HEK293T (cell line): Measurements from ENCODE around the gene DENND2A.

Experiments
- CTCF ChIA-PET: fragments of 350-600 bp; formaldehyde crosslinking; extraction: SDS; loops from one replicate; lab custom pipeline; 2021; ENCODE audit warnings: antibody characterized with exemption, inconsistent platforms; lab: Yijun Ruan, JAX
- POLR2A ChIA-PET: fragments of 350-600 bp; formaldehyde crosslinking; extraction: SDS; loops from one replicate; lab custom pipeline; 2020; ENCODE audit warnings: antibody characterized with exemption, inconsistent platforms; lab: Yijun Ruan, JAX
- DNase-seq: peaks from one replicate; pipeline ENCODE4 v3.0.0; 2012; ENCODE audit warnings: mixed read lengths; ENCODE audit errors: extremely low spot score
- ARNT ChIP-seq: fragments of 450-650 bp; IDR thresholded peaks from 2 replicates; pipeline ENCODE4 v1.6.1; 2017; ENCODE audit warnings: mild to moderate bottlenecking
- BHLHE40 ChIP-seq: fragments of 450-650 bp; IDR thresholded peaks from 2 replicates; pipeline ENCODE4 v1.6.1; 2016; ENCODE audit warnings: mild to moderate bottlenecking, moderate library complexity, borderline replicate concordance
- CTBP1 ChIP-seq: fragments of 450-650 bp; IDR thresholded peaks from 2 replicates; pipeline ENCODE4 v1.6.1; 2016; ENCODE audit warnings: borderline replicate concordance
- ELF4 ChIP-seq: fragments of 450-650 bp; IDR thresholded peaks from 2 replicates; pipeline ENCODE4 v1.6.1; 2017; ENCODE audit warnings: antibody characterized with exemption
- FOXA1 ChIP-seq: fragments of 450-650 bp; IDR thresholded peaks from 2 replicates; pipeline ENCODE4 v1.6.1; 2016; ENCODE audit warnings: mild to moderate bottlenecking
- FOXK2 ChIP-seq: fragments of 450-650 bp; IDR thresholded peaks from 2 replicates; pipeline ENCODE4 v1.6.1; 2016; ENCODE audit warnings: mild to moderate bottlenecking
- FOXM1 ChIP-seq: fragments of 450-650 bp; IDR thresholded peaks from 2 replicates; pipeline ENCODE4 v1.6.1; 2017; ENCODE audit warnings: mild to moderate bottlenecking, borderline replicate concordance
- HDGF ChIP-seq: fragments of 450-650 bp; IDR thresholded peaks from 2 replicates; pipeline ENCODE4 v1.6.1; 2017; ENCODE audit warnings: antibody characterized with exemption, borderline replicate concordance
- L3MBTL2 ChIP-seq: fragments of 450-650 bp; conservative IDR thresholded peaks from 2 replicates; pipeline ENCODE4 v1.6.1; 2016; ENCODE audit warnings: mild to moderate bottlenecking
- LEF1 ChIP-seq: fragments of 450-650 bp; IDR thresholded peaks from 2 replicates; pipeline ENCODE4 v1.6.1; 2017; ENCODE audit warnings: mild to moderate bottlenecking, borderline replicate concordance
- NFRKB ChIP-seq: fragments of 450-650 bp; IDR thresholded peaks from 2 replicates; pipeline ENCODE4 v1.6.1; 2016; ENCODE audit warnings: mild to moderate bottlenecking, moderate library complexity
- SP1 ChIP-seq: fragments of 450-650 bp; IDR thresholded peaks from 2 replicates; pipeline ENCODE4 v1.6.1; 2017
- SUZ12 ChIP-seq: fragments of 450-650 bp; IDR thresholded peaks from 2 replicates; pipeline ENCODE4 v1.6.1; 2016; ENCODE audit warnings: mild to moderate bottlenecking
- TARDBP ChIP-seq: fragments of 450-650 bp; IDR thresholded peaks from 2 replicates; pipeline ENCODE4 v1.6.1; 2016
- ZNF384 ChIP-seq: fragments of 450-650 bp; IDR thresholded peaks from 2 replicates; pipeline ENCODE4 v1.6.1; 2016
- TF ChIP-seq, protein P1 (sequence below): fragments of 450-650 bp; IDR thresholded peaks from 2 replicates; pipeline ENCODE4 v1.6.1; 2016

Gene DENND2A

DNA sequence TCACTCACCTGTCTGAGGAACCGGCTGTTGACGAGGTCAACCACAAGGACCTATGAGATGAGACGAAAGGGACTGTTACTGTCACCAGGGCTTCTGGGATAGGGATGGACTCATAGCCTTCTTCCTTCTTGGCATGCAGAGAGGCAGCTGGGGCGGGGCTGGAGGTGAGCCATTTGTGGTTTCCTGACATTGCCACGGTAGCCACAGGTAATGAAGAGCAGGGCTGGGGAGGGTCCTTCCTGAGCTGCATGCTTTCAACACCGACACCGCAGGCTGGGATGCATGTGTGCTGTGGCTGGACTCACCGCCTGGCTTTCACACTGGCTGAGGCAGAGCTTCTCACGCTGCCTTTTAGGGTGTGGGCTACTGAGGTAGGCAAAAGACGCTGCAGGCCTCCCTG is 114.9 kb downstream of the DENND2A start:
- ChIA-PET CTCF (interaction anchor here (1.1 to 1.6 kb wide), 2 partner anchors 41 to 122 kb away, joined by 3 to 5 read pairs; no protein-coding TSS in a partner anchor), POLR2A (no interaction called here)
- DNase-seq: peak; percentile 5
- TF ChIP-seq ARNT (no peak), ELF4 (no peak), TARDBP (no peak), NFRKB (no peak), SP1 (no peak), ZNF384 (no peak), FOXK2 (no peak), CTBP1 (no peak), LEF1 (no peak), L3MBTL2 (no peak), SUZ12 (no peak), BHLHE40 (no peak), HDGF (no peak), FOXA1 (no peak), FOXM1 (no peak)
- TF ChIP-seq, protein P1, sequence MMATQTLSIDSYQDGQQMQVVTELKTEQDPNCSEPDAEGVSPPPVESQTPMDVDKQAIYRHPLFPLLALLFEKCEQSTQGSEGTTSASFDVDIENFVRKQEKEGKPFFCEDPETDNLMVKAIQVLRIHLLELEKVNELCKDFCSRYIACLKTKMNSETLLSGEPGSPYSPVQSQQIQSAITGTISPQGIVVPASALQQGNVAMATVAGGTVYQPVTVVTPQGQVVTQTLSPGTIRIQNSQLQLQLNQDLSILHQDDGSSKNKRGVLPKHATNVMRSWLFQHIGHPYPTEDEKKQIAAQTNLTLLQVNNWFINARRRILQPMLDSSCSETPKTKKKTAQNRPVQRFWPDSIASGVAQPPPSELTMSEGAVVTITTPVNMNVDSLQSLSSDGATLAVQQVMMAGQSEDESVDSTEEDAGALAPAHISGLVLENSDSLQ: no peak

DNA sequence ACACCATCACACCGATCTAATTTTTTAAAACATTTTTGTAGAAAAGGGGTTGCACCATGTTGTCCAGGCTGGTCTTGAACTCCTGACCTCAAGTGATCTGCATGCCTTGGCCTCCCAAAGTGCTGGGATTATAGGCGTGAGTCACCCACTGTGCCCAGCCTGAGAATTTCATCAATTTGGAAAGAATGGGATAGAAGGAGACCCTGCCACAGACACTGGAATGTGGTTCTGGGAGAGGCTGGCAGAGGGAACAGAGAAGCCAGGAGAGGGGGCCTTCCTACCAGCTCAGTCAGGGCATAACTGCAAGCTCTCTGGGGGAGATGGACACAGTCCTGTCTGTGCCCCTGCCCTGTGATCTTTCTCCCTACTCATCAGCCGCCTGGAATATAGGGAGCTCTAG is 119.2 kb downstream of the DENND2A start:
- ChIA-PET CTCF (interaction anchor here (2.0 kb wide), 1 partner anchor 132 kb away, joined by 8 read pairs; no protein-coding TSS in a partner anchor), POLR2A (interaction anchor here (0.7 to 0.9 kb wide), 2 partner anchors 13 to 130 kb away, joined by 3 read pairs; no protein-coding TSS in a partner anchor)
- TF ChIP-seq L3MBTL2: no peak
- TF ChIP-seq LEF1: no peak
- TF ChIP-seq ARNT: no peak
- TF ChIP-seq NFRKB: no peak
- no peak for TF ChIP-seq FOXA1
- TF ChIP-seq SP1: no peak
- no peak for TF ChIP-seq SUZ12
- TF ChIP-seq TARDBP: no peak
- TF ChIP-seq BHLHE40: no peak
- DNase-seq: no peak

DNA sequence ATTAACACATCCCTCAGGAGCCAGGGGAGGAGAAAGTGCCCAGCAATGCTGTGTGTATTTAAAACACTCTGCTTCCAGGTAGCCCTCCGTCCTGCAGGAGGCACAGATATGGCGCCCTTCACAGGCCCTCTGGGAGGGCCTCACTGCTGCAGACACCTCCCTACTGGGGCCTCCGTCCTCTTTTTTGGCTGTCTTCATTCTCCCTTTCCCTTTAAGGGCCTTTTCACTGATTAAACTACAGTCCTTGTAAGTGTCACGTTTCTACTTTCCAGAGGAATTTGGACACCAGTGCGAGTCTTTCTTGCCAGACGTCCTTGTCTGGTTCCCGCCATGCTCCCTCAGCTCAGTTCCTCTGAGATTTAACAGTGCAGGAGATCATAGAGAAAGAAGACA is 121.6 kb downstream of the DENND2A start:
- CTCF ChIA-PET: interaction anchor here (4.7 kb wide), 1 partner anchor 134 kb away, joined by 32 read pairs; no protein-coding TSS in a partner anchor

GRCh38 chr7:140518370-140519006 is 122.1 kb downstream of the DENND2A start:
- no peak for TF ChIP-seq TARDBP
- TF ChIP-seq HDGF: no peak
- no peak for TF ChIP-seq L3MBTL2
- TF ChIP-seq ZNF384: no peak
- TF ChIP-seq ARNT: no peak
- TF ChIP-seq FOXK2: no peak
- no peak for TF ChIP-seq CTBP1
- no peak for TF ChIP-seq SP1
- TF ChIP-seq NFRKB: no peak
- no peak for TF ChIP-seq FOXM1
- TF ChIP-seq, protein P1: no peak
- TF ChIP-seq LEF1: no peak
- TF ChIP-seq FOXA1: no peak
- TF ChIP-seq ELF4: no peak
- TF ChIP-seq SUZ12: no peak
- no peak for TF ChIP-seq BHLHE40
- CTCF ChIA-PET: interaction anchor here (0.6 to 4.7 kb wide), 19 partner anchors 12 to 157 kb away, joined by 3 to 32 read pairs (median 4); no protein-coding TSS in a partner anchor
- DNase-seq: no peak
- POLR2A ChIA-PET: interaction anchor here (1.2 to 1.4 kb wide), 3 partner anchors 41 to 122 kb away, joined by 3 to 5 read pairs (median 5); partner anchors contain the start of gene DENND2A

More for the DNA sequence above, 121.6 kb downstream of the DENND2A start:
- DNase-seq: no peak
- TF ChIP-seq FOXM1 (no peak), ZNF384 (no peak), CTBP1 (no peak), L3MBTL2 (no peak), SUZ12 (no peak), HDGF (no peak), FOXK2 (no peak), TARDBP (no peak), ARNT (no peak), BHLHE40 (no peak), NFRKB (no peak), LEF1 (no peak), ELF4 (no peak), FOXA1 (no peak), SP1 (no peak)
- TF ChIP-seq, protein P1: no peak
- POLR2A ChIA-PET: interaction anchor here (1.3 kb wide), 1 partner anchor 119 kb away, joined by 3 read pairs; no protein-coding TSS in a partner anchor

DNA sequence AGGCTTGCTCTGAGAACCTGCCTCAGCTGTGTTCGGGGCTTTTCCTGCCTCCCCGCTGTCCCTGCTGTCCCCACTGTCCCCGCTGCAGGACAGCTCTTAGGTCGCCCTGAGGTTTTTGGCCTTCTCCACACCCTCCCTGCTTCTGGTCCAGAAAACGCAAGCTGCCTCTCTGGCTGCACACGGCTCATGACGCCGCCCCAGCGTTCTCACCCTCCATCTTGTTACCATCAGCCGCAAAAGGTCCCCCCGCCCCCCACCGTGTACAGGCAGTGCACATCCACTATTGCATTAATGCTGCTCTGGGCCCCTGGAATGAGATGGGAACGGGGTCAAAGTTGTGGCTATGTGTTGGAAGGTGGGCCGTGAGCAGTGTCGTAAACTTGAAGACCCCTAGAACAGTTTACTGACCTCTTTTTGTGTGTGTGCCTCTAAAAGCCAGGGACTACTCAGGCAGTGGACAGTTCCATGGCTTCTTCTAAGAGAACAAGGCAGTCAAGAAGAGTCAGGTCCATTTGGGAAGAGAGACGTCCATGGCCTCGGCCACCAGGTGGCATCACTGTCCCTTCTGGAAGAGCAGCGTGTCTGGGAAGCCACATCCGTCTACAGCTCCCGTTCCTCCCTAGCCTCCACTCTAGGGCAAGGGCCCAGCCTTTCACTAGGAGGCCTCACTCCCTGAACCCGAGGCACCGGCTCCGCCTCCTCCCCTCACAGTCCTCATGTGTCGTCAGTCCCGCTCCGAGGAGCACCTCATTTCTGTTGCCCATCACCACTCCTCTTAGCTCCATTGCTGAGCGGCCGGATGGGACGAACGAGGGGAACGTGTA is 122.9 kb downstream of the DENND2A start:
- ChIA-PET POLR2A (interaction anchor here (1.2 to 1.4 kb wide), 3 partner anchors 40 to 123 kb away, joined by 3 to 5 read pairs (median 5); partner anchors contain the start of gene DENND2A), CTCF (interaction anchor here (0.6 to 4.7 kb wide), 19 partner anchors 11 to 158 kb away, joined by 3 to 32 read pairs (median 4); no protein-coding TSS in a partner anchor)
- peak; percentile 97 for TF ChIP-seq HDGF
- no peak for TF ChIP-seq LEF1
- DNase-seq: peak; percentile 97
